ENCODE results near the gene SHD.

DNA sequence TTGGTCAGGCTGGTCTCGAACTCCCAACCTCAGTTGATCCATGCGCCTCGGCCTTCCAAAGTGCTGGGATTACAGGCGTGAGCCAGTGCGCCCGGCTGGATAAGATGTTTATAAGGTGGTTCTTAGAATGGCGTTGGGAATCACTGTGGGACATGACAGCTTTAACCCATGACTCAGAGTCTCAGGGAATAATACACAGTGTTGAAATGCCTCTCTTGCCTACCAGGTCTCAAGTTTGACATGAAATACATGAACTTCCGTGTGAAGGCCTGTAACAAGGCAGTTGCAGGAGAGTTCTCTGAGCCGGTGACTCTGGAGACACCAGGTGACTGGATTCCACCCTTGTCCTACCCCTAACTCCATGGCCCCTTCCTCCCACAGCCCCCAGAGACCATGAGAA, 37.9 kb downstream of the SHD start:
- TF ChIP-seq, protein P1, sequence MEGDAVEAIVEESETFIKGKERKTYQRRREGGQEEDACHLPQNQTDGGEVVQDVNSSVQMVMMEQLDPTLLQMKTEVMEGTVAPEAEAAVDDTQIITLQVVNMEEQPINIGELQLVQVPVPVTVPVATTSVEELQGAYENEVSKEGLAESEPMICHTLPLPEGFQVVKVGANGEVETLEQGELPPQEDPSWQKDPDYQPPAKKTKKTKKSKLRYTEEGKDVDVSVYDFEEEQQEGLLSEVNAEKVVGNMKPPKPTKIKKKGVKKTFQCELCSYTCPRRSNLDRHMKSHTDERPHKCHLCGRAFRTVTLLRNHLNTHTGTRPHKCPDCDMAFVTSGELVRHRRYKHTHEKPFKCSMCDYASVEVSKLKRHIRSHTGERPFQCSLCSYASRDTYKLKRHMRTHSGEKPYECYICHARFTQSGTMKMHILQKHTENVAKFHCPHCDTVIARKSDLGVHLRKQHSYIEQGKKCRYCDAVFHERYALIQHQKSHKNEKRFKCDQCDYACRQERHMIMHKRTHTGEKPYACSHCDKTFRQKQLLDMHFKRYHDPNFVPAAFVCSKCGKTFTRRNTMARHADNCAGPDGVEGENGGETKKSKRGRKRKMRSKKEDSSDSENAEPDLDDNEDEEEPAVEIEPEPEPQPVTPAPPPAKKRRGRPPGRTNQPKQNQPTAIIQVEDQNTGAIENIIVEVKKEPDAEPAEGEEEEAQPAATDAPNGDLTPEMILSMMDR (conservative IDR thresholded peaks at IDR 0.05; ENCODE audit: low read depth, low read length) = no peak
- no peak for TF ChIP-seq EZH2 (IDR thresholded peaks at IDR 0.05; ENCODE audit: borderline replicate concordance, low read depth, low read length, poor library complexity, severe bottlenecking)
